HG03097 (cell line): ENCODE results near the gene FAM181A.

Experiments
- ATAC-seq: cut with Tn5 transposase; IDR thresholded peaks from one replicate; pipeline ENCODE4 v1.9.1; 2021; ENCODE audit not compliant: unreplicated experiment, low FRiP score

FAM181A gene

GRCh38 chr14:93903342-93904184 lies 23.6 kb upstream of the FAM181A start:
- no peak for ATAC-seq

GRCh38 chr14:93905623-93906022 lies 21.5 kb upstream of the FAM181A start:
- ATAC-seq, result no peak

GRCh38 chr14:93906341-93907329 lies 20.5 kb upstream of the FAM181A start:
- no peak for ATAC-seq

GRCh38 chr14:93909429-93910128 lies 17.6 kb upstream of the FAM181A start:
- ATAC-seq, result no peak

GRCh38 chr14:93911975-93912615 lies 15.0 kb upstream of the FAM181A start:
- no peak for ATAC-seq

- ATAC-seq, result no peak
These were observed 14.4 kb upstream of the FAM181A start for GRCh38 chr14:93912782-93913181.

GRCh38 chr14:93914278-93914677 lies 12.9 kb upstream of the FAM181A start:
- no peak for ATAC-seq

GRCh38 chr14:93915070-93915705 lies 12.0 kb upstream of the FAM181A start:
- ATAC-seq, result no peak

- ATAC-seq, result no peak
These were observed 11.3 kb upstream of the FAM181A start for GRCh38 chr14:93915800-93916199.

- ATAC-seq, result no peak
These were observed 10.6 kb upstream of the FAM181A start for GRCh38 chr14:93916498-93916897.

- ATAC-seq, result no peak
These were observed 10.0 kb upstream of the FAM181A start for GRCh38 chr14:93917141-93917540.

- no peak for ATAC-seq
These were observed 5.9 kb upstream of the FAM181A start for GRCh38 chr14:93921001-93921806.

- no peak for ATAC-seq
These were observed 3.5 kb upstream of the FAM181A start for GRCh38 chr14:93923626-93924025.

- ATAC-seq, result no peak
These were observed 2.4 kb upstream of the FAM181A start for GRCh38 chr14:93924592-93925355.

GRCh38 chr14:93925374-93925895 lies 1.7 kb upstream of the FAM181A start:
- no peak for ATAC-seq

GRCh38 chr14:93926245-93926872 lies 785 bp upstream of the FAM181A start:
- ATAC-seq, result no peak

- ATAC-seq, result no peak
These were observed 629 bp downstream of the FAM181A start for GRCh38 chr14:93927800-93928145.
